ENCODE measurements around the gene ANKRD22. TPM values are rescaled to one million over a fixed set of nuclear protein-coding genes. Genes with fewer than 3 reads are reported as not detected.

Gene ANKRD22
- total and polyA plus RNA-seq, 10 of the 15 experiments (the other 5 are each of a cell fraction or from before 2014, with no cell fraction given) = 0.30 to 1.3 (median 0.71) TPM

GRCh38 chr10:88857831-88858230 is 6.2 kb upstream of the ANKRD22 start (continued):
- TF ChIP-seq SKIL (IDR thresholded peaks at IDR 0.05; ENCODE audit: low read depth, poor library complexity, severe bottlenecking) (no peak), NR2C2 (IDR thresholded peaks at IDR 0.05; ENCODE audit: borderline replicate concordance, control insufficient read depth, insufficient read length, low read depth) (no peak), POU2F2 (IDR thresholded peaks at IDR 0.05; ENCODE audit: borderline replicate concordance, low read depth, low read length) (no peak), ZNF384 (IDR thresholded peaks at IDR 0.05; ENCODE audit: borderline replicate concordance, low read depth, low read length) (no peak)

- ChIA-PET RAD21 (ENCODE audit: unreplicated experiment) (no interaction called here), POLR2A (no interaction called here), SMC1A (ENCODE audit: uncharacterized antibody, unreplicated experiment) (interaction anchor here (1.7 kb wide), 1 partner anchor 53 kb away, joined by 5 read pairs; no protein-coding TSS in a partner anchor), CTCF (interaction anchor here (1.2 to 3.8 kb wide), 3 partner anchors 10 to 30 kb away, joined by 3 to 27 read pairs (median 6); no protein-coding TSS in a partner anchor)
- no peak overlapping the region for H3K4me3 ChIP-seq
- no peak for ATAC-seq
- in situ Hi-C loops (cut with MboI) (no loop called here), intact Hi-C loops (cut with micrococcal nuclease; ENCODE audit: unreplicated experiment) (no loop called here)
- H3K9me3 ChIP-seq (replicated peaks; ENCODE audit: control insufficient read depth, insufficient read depth, low read length) = no peaks in the 10 kb centered on the region
- H3K27ac ChIP-seq (ENCODE audit: control insufficient read depth, insufficient read depth) = no peak overlapping the region
- no peaks in the 10 kb centered on the region for H3K36me3 ChIP-seq (ENCODE audit: control insufficient read depth in 2 of 2, insufficient read depth in 2 of 2, low read length in 1 of 2)
- no peaks in the 10 kb centered on the region for H3K79me2 ChIP-seq (ENCODE audit: control insufficient read depth, insufficient read depth, low read length)
- 80% methylated on average over 3 of the region's 3 CpGs for WGBS (ENCODE audit: insufficient coverage, insufficient replicate concordance, low lambda C conversion rate, missing lambda C conversion rate)
- no peak for DNase-seq (ENCODE audit: low read depth, low spot score)
- H2AFZ ChIP-seq (ENCODE audit: control insufficient read depth, low read depth, low read length) = no peak overlapping the region
- H3K4me1 ChIP-seq (ENCODE audit: control insufficient read depth, insufficient read depth, low read length) = peaks cover 4% of the 10 kb centered on the region; the same call in 1 of the 2 replicates
- no peaks in the 10 kb centered on the region for H4K20me1 ChIP-seq (ENCODE audit: control insufficient read depth, insufficient read depth)
- FAIRE-seq = no peak
- no peak overlapping the region for H3K9ac ChIP-seq (ENCODE audit: control insufficient read depth, insufficient read depth, low read length)
- H3K27me3 ChIP-seq (replicated peaks in 1 of 2; ENCODE audit: control insufficient read depth in 2 of 2, insufficient read depth in 2 of 2, low read length in 1 of 2) = no peaks in the 10 kb centered on the region
- no TSS peak for BruUV-seq (replicated peaks)
- H3K4me2 ChIP-seq (ENCODE audit: control insufficient read depth, insufficient read depth) = no peak overlapping the region
- TF ChIP-seq EED (IDR thresholded peaks at IDR 0.05; ENCODE audit: low read depth) (no peak), BCL3 (IDR thresholded peaks at IDR 0.05; ENCODE audit: borderline replicate concordance, insufficient read depth, low read depth, low read length, poor library complexity, severe bottlenecking) (no peak), CUX1 (IDR thresholded peaks at IDR 0.05; ENCODE audit: insufficient replicate concordance, low read depth, low read length) (no peak), MXI1 (IDR thresholded peaks at IDR 0.05; ENCODE audit: low read depth, low read length) (no peak), SUZ12 (IDR thresholded peaks at IDR 0.05; ENCODE audit: unreplicated experiment) (no peak), CREB1 (IDR thresholded peaks at IDR 0.05; ENCODE audit: low read depth) (no peak), PML (IDR thresholded peaks at IDR 0.05; ENCODE audit: low read length) (no peak), NFXL1 (IDR thresholded peaks at IDR 0.05; ENCODE audit: borderline replicate concordance) (no peak), SMAD1 (IDR thresholded peaks at IDR 0.05; ENCODE audit: low read depth, partially characterized antibody) (no peak), RELA (IDR thresholded peaks at IDR 0.05; ENCODE audit: borderline replicate concordance, partially characterized antibody) (no peak), RAD51 (IDR thresholded peaks at IDR 0.05) (no peak)
Measured at GRCh38 chr10:88854684-88855083, 3.0 kb upstream of the ANKRD22 start.

All from GM12878 (cell line).